Activated gamma-delta T cell (primary cell): ENCODE data around the gene MYO5C.

Source experiments
- DNase-seq: peaks from one replicate; lab custom pipeline; 2025; lab: John Stamatoyannopoulos, UW
- total RNA-seq, 2 donors: gene quantifications; one replicate each; lab custom pipeline; 2026; lab: John Stamatoyannopoulos, UW

Gene MYO5C
- 1.9 to 2.0 reads per million in 2 donors for total RNA-seq

- no peak for DNase-seq
These were observed at the start of gene MYO5C for GRCh38 chr15:52295421-52296001. MYO5C (minus strand) TSS chr15:52295804; CDS start chr15:52295636, 168 bp downstream.

- DNase-seq: no peak
These were observed 49.0 kb upstream of the MYO5C start for GRCh38 chr15:52344592-52344991.

GRCh38 chr15:52343831-52344230, 48.2 kb upstream of the MYO5C start:
- DNase-seq: no peak

GRCh38 chr15:52340093-52340492, 44.5 kb upstream of the MYO5C start:
- no peak for DNase-seq

GRCh38 chr15:52338891-52339290, 43.3 kb upstream of the MYO5C start:
- DNase-seq: no peak

- no peak for DNase-seq
These were observed 42.5 kb upstream of the MYO5C start for GRCh38 chr15:52338058-52338457.

GRCh38 chr15:52337198-52337853, 41.7 kb upstream of the MYO5C start:
- no peak for DNase-seq

- DNase-seq: no peak
These were observed 40.9 kb upstream of the MYO5C start for GRCh38 chr15:52336529-52336928.

- DNase-seq: no peak
These were observed 39.0 kb upstream of the MYO5C start for GRCh38 chr15:52334491-52335160.

GRCh38 chr15:52331490-52332240, 36.1 kb upstream of the MYO5C start:
- no peak for DNase-seq

- DNase-seq: no peak
These were observed 34.4 kb upstream of the MYO5C start for GRCh38 chr15:52329987-52330386.

- DNase-seq: no peak
These were observed 33.5 kb upstream of the MYO5C start for GRCh38 chr15:52329150-52329549.

- no peak for DNase-seq
These were observed 33.1 kb upstream of the MYO5C start for GRCh38 chr15:52328680-52329079.

- DNase-seq: no peak
These were observed 31.2 kb upstream of the MYO5C start for GRCh38 chr15:52326756-52327155.

- no peak for DNase-seq
These were observed 28.5 kb upstream of the MYO5C start for GRCh38 chr15:52324109-52324508.

- no peak for DNase-seq
These were observed 23.3 kb upstream of the MYO5C start for GRCh38 chr15:52318729-52319500.

GRCh38 chr15:52317688-52318087, 22.1 kb upstream of the MYO5C start:
- no peak for DNase-seq

GRCh38 chr15:52317022-52317421, 21.4 kb upstream of the MYO5C start:
- DNase-seq: no peak

GRCh38 chr15:52309154-52309548, 13.5 kb upstream of the MYO5C start:
- DNase-seq: no peak

- DNase-seq: no peak
These were observed 13.0 kb upstream of the MYO5C start for GRCh38 chr15:52308446-52309153.

- no peak for DNase-seq
These were observed 12.2 kb upstream of the MYO5C start for GRCh38 chr15:52307847-52308246.
